Keratinocyte (primary cell): ENCODE results near the gene STEAP1B. TPM values are rescaled to one million over a fixed set of nuclear protein-coding genes. Genes with fewer than 3 reads are reported as not detected.

Source experiments
- DNase-seq: peaks from one replicate; pipeline ENCODE4 v3.0.0-alpha.2; 2011; ENCODE audit warnings: low read depth, missing footprints, low spot score
- FAIRE-seq: peaks from 2 replicates; lab custom pipeline; 2011; peaks lifted over from hg19 to GRCh38; lab: Jason Lieb, UNC
- H2AFZ ChIP-seq: 2 replicates; pipeline ENCODE4 v1.6.0; 2012; ENCODE audit warnings: low read length, control low read depth, inconsistent platforms; ENCODE audit not compliant: control insufficient read depth
- H3K27ac ChIP-seq: 2 replicates; pipeline ENCODE4 v1.5.1; 2011; ENCODE audit warnings: low read length; ENCODE audit not compliant: control insufficient read depth, insufficient read depth
- H3K27me3 ChIP-seq: 3 replicates; pipeline ENCODE4 v1.6.0; 2011; ENCODE audit warnings: low read length; ENCODE audit not compliant: control insufficient read depth, insufficient read depth; ENCODE audit errors: extremely low read depth
- H3K36me3 ChIP-seq, 2 experiments: 2 replicates in 1 of 2; 3 replicates in 1 of 2; pipeline ENCODE4 v1.5.1; 2011; ENCODE audit warnings: low read length in 2 of 2, mild to moderate bottlenecking in 1 of 2; ENCODE audit not compliant: control insufficient read depth in 2 of 2, insufficient read depth in 2 of 2; ENCODE audit errors: extremely low read depth in 1 of 2
- H3K4me1 ChIP-seq: 3 replicates; pipeline ENCODE4 v1.5.1; 2011; ENCODE audit warnings: low read length; ENCODE audit not compliant: control insufficient read depth, insufficient read depth; ENCODE audit errors: extremely low read depth
- H3K4me2 ChIP-seq: 3 replicates; pipeline ENCODE4 v1.6.0; 2011; ENCODE audit warnings: low read depth, low read length; ENCODE audit not compliant: control insufficient read depth, insufficient read depth; ENCODE audit errors: extremely low read depth
- H3K4me3 ChIP-seq, 3 experiments: fragments of 200-600 bp in 1 of 3; sonication (generic) in 1 of 3; 2 replicates in 2 of 3; 3 replicates in 1 of 3; pipeline ENCODE4 v1.5.1; 2011 to 2016; ENCODE audit warnings: low read length in 3 of 3, mild to moderate bottlenecking in 3 of 3, control low read depth in 2 of 3, inconsistent platforms in 1 of 3, low read depth in 1 of 3, mixed read lengths in 1 of 3, mixed run types in 1 of 3, moderate library complexity in 1 of 3; ENCODE audit not compliant: control insufficient read depth in 2 of 3, insufficient read depth in 2 of 3; ENCODE audit errors: extremely low read depth in 1 of 3
- H3K79me2 ChIP-seq: 2 replicates; pipeline ENCODE4 v1.6.0; 2012; ENCODE audit warnings: low read length; ENCODE audit not compliant: control insufficient read depth, insufficient read depth
- H3K9ac ChIP-seq: 3 replicates; pipeline ENCODE4 v1.6.0; 2011; ENCODE audit warnings: low read length; ENCODE audit not compliant: control insufficient read depth, insufficient read depth; ENCODE audit errors: extremely low read depth
- H3K9me1 ChIP-seq: 3 replicates; pipeline ENCODE4 v1.6.0; 2011; ENCODE audit warnings: low read length; ENCODE audit not compliant: control insufficient read depth, insufficient read depth; ENCODE audit errors: extremely low read depth
- H3K9me3 ChIP-seq: 2 replicates; pipeline ENCODE4 v1.5.1; 2012; ENCODE audit warnings: low read depth, low read length; ENCODE audit not compliant: control insufficient read depth
- H4K20me1 ChIP-seq: 3 replicates; pipeline ENCODE4 v1.6.0; 2011; ENCODE audit warnings: low read length; ENCODE audit not compliant: control insufficient read depth, insufficient read depth; ENCODE audit errors: extremely low read depth
- CTCF ChIP-seq, 3 experiments: IDR thresholded peaks in 1 of 3; conservative IDR thresholded peaks in 1 of 3; optimal IDR thresholded peaks in 1 of 3; 2 replicates in 2 of 3; 3 replicates in 1 of 3; pipeline versions ENCODE3 to v1.5.1; 2011; ENCODE audit warnings: low read length in 3 of 3, mild to moderate bottlenecking in 3 of 3, moderate library complexity in 2 of 3, control low read depth in 1 of 3, inconsistent platforms in 1 of 3; ENCODE audit not compliant: insufficient read depth in 2 of 3; ENCODE audit errors: extremely low read depth in 1 of 3
- EZH2 ChIP-seq: IDR thresholded peaks from one replicate; pipeline ENCODE4 v1.6.1; 2012; ENCODE audit warnings: inconsistent platforms, mild to moderate bottlenecking, low read length, moderate library complexity
- dilution Hi-C: fragments of 300-500 bp; cut with MboI; formaldehyde crosslinking; loops from one replicate; pipeline ENCODE4 v1.7.0; 2020; ENCODE audit warnings: low sequenced_read_pairs; ENCODE audit not compliant: extremely low pct_ligation_motif_present
- polyA plus RNA-seq, 5 experiments: library from polyadenylated mRNA; depleted of rRNA in 3 of 5; stranded (reverse) in 3 of 5; stranded (forward) in 1 of 5; unstranded in 1 of 5; fragments of >200 nt; gene quantifications; 1 replicate in 1 of 5; 2 replicates in 3 of 5; 3 replicates in 1 of 5; pipeline versions ENCODE4 v1.2.1 to v1.2.3, GENCODE V29; 2011 to 2012; ENCODE audit warnings: missing spikeins in 2 of 5, low read depth in 1 of 5, low replicate concordance in 1 of 5

The STEAP1B gene
- polyA plus RNA-seq, 1 donor (not counting 4 experiments of a cell fraction or from before 2014, with no cell fraction given) = 18.9 TPM

- no peak for FAIRE-seq
- Histone ChIP-seq H3K9me3 (no peaks in the 10 kb centered on the region), H3K79me2 (no peaks in the 10 kb centered on the region), H3K4me3 (no peak overlapping the region), H3K27me3 (peaks cover 5% of the 10 kb centered on the region), H3K9ac (no peak overlapping the region), H3K27ac (no peak overlapping the region), H3K36me3 (no peaks in the 10 kb centered on the region), H3K9me1 (no peaks in the 10 kb centered on the region), H4K20me1 (no peaks in the 10 kb centered on the region), H2AFZ (no peak overlapping the region), H3K4me2 (no peak overlapping the region), H3K4me1 (no peaks in the 10 kb centered on the region)
- DNase-seq = no peak
- dilution Hi-C loops = no loop called here
- TF ChIP-seq EZH2 = no peak
- no peak for TF ChIP-seq CTCF (optimal IDR thresholded peaks at IDR 0.05 in 1 of 3, IDR thresholded peaks at IDR 0.05 in 1 of 3, conservative IDR thresholded peaks at IDR 0.05 in 1 of 3; ENCODE audit: extremely low read depth in 1 of 3, insufficient read depth in 2 of 3, low read length in 3 of 3)
Measured at GRCh38 chr7:22543169-22543568, 43.2 kb upstream of the STEAP1B start.

- H3K79me2 ChIP-seq = no peaks in the 10 kb centered on the region
- H3K4me3 ChIP-seq = no peak overlapping the region
- FAIRE-seq = no peak
- no peak overlapping the region for H3K9ac ChIP-seq
- dilution Hi-C loops = no loop called here
- H3K27me3 ChIP-seq = peaks cover 5% of the 10 kb centered on the region
- no peaks in the 10 kb centered on the region for H3K9me3 ChIP-seq
- DNase-seq = no peak
- no peaks in the 10 kb centered on the region for H3K36me3 ChIP-seq
- H4K20me1 ChIP-seq = no peaks in the 10 kb centered on the region
- H3K4me2 ChIP-seq = no peak overlapping the region
- H3K9me1 ChIP-seq = no peaks in the 10 kb centered on the region
- TF ChIP-seq CTCF (optimal IDR thresholded peaks at IDR 0.05 in 1 of 3, IDR thresholded peaks at IDR 0.05 in 1 of 3, conservative IDR thresholded peaks at IDR 0.05 in 1 of 3; ENCODE audit: extremely low read depth in 1 of 3, insufficient read depth in 2 of 3, low read length in 3 of 3) (no peak), EZH2 (no peak)
- H3K4me1 ChIP-seq = no peaks in the 10 kb centered on the region
- no peak overlapping the region for H3K27ac ChIP-seq
- H2AFZ ChIP-seq = no peak overlapping the region
Measured at GRCh38 chr7:22542669-22543068, 42.7 kb upstream of the STEAP1B start.
